HG03025 (cell line): ENCODE data around the gene CIAO3.
A peak's percentile ranks its signal among the peaks of the same experiment; 100 is the strongest.

ENCODE experiments used
- ATAC-seq: cut with Tn5 transposase; IDR thresholded peaks from one replicate; pipeline ENCODE4 v1.9.1; 2021; ENCODE audit warnings: mild to moderate bottlenecking, moderate library complexity; ENCODE audit not compliant: unreplicated experiment, low FRiP score

Gene CIAO3

DNA sequence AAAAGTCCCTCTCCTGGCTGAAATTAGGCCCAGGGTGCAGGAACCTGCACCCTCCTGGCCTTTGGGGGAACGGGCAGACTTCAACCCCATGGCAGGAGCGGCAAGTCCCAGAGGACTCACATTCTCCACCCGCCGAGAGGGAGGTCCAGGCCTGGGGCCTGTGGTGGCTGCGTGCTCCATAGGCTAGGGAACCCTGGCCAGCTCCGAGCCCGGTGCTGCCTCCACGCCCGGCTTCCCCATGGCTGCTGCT lies 14.7 kb downstream of the CIAO3 start:
- ATAC-seq: no peak

DNA sequence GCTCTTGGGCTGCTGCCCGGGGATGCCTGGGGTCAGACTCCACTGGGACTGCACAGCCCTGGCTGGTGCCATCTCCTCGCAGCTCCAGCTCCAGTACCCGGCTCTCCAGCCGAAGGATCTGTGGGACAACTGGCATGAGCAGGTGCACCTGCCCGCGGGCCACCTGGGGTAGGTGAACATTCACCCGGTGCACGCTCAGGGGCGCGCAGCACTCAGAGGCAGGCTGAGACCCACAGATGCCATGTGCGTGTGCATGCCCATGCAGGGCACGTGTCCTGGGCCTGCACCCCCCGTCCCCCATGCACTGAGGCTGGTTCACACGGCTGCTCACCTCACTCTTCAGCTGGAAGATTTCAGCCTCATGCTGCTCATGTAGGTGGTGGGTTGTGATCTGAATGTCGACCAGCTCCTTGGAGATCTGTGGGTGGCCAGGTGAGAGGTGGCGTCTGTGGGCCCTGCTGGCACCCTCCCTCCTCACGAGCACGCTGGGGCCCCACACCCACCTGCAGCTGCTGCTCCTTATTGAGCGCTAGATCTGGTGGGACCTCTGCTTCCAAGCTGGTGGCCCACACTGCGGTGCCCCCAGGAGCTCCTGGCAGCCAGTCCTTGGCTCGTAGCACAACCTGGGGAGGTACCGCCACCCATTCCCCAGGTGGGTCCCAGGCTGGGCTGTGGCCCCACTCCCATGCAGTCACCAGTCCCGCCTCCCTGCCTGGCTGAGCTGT lies 15.2 kb downstream of the CIAO3 start:
- no peak for ATAC-seq

DNA sequence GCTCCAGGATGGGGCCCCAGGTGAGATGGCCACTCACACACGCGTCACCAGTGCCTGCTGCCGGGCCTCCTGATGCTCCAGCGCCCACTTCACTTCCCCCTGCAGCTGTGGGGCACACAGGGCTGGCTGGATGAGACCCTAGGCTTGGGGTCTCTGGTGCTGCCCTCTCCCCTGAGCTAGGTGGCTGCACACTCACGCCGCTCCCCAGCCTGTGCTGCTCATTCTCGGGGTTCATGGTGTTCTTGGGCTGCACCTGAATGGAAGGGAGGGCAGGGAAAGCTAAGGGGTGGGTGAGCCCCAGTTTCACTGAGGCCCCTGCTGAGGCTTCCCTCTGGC lies 15.8 kb downstream of the CIAO3 start:
- no peak for ATAC-seq

DNA sequence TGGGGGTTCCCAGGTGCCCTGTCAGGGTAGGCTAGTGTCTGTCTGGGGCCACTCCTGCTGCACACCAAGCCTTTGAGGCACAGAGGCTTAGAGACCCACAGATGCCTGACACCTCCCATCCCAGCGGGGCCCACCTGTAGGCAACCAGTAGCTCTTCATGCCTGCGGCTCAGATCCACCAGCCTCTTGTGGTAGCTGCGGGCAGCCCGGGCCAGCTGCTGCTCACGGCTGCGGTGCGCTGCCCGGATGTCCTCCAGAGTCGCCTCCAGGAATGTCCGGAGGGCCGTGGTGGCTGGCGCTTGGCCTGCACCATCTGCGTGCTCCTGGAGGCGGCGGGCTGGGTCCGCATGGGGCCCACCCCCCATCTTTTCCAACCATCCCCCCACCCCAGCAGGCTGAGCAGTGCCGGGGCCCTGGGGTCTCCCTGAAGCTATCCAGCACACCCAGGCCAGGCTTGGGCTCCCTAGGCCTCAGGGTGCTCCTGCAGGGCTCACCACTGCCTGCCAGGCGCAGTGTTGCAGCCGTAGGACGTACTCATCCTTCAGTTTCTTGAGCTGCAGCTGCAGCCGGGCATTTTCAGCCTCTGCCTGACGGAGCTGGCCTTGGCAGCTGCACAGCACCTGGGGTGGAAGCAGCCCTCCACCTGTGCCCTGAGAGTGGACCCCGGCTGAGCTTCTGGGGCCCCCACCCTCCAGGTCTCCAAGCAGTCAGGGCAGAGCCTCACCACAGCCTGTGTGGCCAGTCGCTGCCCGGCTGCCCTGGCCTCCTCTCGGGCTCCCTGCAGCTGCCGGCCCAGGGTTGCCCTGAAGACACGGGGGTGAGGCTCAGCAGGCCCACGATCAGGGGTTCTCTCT lies 16.4 kb downstream of the CIAO3 start:
- ATAC-seq: no peak

DNA sequence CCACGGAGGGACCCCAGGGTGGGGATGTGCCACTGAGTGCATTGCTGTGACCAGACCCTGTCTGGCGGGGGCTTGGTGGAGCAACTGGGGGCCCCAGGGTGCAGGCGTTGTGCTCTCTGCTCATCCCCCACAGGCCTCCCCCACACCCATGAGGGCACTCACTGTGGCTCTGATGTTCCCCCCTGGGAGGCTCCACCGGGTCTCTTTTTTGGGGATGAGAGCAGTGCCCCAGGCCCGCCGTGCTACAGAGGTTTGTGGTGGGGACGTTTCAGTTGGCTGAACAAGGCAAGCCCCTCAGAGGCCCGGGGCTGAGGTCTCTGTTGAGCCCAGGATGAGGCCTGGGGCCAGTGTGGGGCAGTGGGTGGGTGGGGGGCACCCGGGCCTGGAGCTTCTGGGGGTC lies 17.1 kb downstream of the CIAO3 start:
- ATAC-seq: no peak

DNA sequence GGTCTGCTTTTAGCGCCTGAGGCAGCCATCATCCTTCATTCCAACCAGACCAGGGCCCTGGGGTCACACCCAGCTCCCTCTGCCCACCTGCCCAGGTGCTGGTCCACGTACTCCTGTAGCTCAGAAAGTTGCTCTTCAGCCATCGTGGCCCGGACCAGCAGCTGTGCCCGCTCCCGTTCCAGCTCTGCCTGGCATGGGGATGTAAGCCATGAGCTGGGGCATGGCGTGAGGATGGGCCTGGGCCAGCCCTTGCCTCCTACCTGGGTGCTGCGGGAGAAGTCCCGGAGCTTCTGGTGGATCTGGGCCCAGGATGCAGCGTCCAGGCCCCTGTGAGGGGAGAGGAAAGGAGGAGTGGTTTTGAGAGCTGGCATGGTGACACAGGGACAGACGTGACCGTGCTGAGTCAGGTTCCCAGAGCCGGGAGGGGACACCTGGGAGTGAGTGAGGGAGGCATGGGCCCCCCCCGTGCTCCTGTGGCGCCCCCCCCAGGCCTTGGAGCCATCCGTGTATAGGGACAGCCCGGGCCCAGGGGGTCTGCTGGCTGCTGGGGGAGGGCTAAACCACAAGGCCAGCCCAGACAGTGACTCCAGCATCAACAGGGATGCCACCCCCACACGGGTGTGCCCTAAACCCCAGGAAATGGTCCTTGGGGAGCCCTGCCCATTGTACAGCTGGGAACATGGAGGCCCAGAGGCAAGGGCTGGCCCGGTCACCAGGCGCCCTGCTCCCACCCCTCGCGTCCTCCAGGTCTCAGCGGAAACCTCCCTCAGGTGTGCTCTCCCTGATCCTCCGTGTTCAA lies 17.8 kb downstream of the CIAO3 start:
- no peak for ATAC-seq

DNA sequence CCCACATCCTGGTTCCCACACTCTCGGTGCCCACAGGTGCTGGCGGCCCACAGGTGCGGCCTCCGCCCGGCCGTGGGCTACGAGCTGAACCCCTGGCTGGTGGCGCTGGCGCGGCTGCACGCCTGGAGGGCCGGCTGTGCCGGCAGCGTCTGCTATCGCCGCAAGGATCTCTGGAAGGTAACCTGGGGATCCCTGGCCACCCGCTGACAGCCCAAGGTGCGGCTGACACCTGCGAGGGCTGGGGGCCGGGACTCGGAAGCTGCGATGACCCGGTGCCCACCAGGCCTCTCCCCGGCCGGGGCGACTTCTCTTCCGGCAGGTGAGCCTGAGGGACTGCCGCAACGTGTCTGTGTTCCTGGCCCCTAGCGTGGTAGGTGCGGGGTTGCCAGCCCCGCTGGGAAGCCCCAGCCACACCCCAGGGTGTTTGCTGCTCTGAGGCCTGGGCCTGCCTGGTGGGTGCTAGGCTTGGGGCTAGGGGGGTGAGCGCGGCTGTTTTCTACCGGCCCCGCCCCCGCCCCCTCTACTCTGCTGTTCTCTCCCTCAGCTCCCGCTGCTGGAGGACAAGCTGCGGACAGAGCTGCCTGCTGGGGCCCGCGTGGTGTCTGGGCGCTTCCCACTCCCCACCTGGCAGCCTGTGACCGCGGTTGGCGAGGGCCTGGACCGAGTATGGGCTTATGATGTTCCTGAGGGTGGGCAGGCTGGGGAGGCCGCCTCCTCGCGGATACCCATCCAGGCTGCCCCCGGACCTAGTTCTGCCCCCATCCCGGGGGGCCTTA lies 18.8 kb downstream of the CIAO3 start:
- no peak for ATAC-seq

DNA sequence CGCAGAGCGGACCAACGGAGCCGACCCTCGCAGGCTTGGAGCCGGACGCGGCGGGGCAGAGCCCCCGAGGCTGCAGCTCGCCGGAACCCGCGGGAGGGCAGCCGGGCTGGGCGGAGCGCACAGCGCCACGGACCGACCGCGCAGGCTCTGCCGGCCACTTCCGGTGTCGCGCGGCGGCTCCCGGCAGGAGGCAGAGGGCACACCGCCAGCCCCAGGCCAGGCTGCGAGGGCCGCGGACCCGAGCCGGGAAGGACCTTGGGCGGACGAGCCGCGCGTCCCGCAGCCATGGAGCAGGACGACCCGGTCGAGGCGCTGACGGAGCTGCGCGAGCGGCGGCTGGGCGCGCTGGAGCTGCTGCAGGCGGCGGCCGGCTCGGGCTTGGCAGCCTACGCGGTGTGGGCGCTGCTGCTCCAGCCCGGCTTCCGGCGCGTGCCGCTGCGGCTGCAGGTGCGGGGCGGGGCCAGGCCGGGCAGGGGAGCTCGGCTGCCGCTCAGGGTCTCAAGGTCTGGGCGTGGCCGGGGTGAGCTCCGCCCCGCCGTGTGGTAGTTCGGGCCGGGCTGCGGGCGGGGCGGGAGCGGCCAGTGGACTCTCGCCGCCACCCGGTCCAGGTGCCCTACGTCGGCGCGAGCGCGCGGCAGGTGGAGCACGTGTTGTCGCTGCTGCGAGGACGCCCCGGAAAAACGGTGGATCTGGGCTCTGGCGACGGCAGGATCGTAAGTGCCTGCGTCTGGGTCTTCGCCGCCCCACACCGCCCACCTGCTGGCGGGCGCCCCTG lies 19.6 kb downstream of the CIAO3 start, which contains the start of gene ANTKMT:
Gene ANTKMT, plus strand, starts transcription at position 157 of the 775 bp plus-strand sequence. Its CDS starts 129 bp downstream, at position 286.
- peak; percentile 62 for ATAC-seq

DNA sequence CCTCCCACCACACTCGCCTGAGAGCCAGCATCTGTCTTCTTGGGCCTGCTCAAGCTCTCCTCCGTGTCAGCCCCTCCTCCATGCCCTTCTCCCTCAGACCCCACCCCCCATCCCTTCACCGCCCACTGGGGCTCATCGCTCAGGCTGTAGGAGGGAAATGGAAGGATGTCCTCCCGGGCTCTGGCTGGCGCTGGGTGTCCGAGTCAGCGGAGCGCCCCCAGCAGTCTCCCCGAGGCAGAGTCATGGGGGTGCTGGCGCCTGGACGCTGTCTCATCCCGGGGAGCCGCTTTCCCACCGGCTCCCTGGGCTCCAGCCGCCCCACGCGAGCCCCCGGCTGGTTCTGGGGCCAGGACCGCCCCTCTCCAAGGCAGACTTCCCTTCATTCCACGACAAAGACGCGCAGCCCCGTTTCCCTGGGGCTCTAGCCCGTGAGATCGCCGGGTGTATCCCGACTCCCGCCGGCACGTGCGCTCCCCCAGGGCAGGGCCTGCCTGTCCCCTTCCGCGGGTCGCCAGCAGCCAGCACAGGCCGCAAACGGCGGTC lies 20.3 kb downstream of the CIAO3 start:
- ATAC-seq: no peak

DNA sequence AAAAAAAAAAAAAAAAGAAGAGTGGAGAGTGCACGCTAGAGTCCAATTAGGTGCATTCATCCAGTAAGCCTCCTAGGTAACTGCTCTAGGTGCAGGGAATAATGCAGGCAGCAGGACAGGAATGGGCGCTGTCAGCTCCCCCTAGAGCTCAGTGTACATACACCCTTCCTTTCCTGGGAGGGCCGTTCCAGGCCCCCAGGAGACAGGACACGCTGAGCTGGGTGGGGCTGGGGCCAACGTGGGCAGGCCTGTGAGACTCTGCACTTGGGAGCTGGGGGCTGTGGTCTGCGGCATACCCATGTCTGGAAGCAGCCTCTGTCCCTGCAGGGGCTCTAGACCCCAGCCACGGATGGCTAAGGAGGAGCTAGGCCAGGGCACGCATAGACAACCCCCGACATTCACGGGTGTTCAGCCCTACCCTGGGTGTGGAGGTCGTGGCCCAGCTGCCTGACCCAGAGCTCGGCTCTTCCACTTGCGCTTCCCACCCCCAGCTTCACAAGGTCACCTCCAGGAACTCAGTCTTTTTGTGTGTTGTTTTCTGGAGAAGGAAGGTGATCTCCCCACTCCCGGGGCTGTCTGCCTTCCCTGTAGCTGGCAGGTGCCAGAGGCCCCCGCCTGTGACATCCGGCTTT lies 20.9 kb downstream of the CIAO3 start:
- ATAC-seq: no peak

DNA sequence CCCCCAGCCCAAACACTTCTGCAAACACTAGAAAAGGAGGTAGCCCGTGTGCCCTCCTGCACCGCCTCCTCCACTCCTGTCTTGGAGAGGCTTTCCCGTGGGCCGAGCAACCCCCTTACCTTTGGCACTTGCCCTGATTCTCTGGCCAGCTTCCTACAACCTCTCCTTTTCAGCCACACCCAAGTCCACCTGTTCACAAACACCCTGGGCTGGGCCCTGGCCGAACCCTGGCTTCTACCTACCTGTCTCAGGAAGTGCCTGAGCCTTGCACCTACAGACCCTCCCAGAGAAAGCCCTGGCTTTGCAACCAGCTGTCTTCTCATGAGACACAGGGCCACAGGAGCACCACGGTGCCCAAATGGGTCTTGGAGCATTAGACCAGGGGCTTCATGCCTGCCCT lies 21.9 kb downstream of the CIAO3 start:
- no peak for ATAC-seq

DNA sequence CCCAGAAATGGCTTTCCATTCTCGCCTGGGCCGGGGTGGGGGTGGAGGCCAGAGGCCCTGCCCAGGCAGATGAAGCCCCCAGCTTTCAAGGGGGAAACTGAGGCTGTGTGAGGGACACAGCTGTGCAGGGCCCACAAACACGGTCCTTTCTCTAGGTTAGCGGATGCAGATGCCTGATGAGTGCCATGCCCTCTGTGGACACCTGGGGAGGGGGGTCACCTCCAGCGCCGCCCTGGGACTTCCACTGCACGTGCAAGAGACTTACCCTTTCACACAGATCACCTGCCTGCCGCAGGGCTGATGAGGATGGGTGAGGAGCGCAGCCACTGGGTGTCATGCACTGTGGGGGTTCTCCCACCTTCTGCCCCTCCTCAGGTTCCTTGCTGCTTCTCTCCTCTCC lies 22.4 kb downstream of the CIAO3 start:
- no peak for ATAC-seq

DNA sequence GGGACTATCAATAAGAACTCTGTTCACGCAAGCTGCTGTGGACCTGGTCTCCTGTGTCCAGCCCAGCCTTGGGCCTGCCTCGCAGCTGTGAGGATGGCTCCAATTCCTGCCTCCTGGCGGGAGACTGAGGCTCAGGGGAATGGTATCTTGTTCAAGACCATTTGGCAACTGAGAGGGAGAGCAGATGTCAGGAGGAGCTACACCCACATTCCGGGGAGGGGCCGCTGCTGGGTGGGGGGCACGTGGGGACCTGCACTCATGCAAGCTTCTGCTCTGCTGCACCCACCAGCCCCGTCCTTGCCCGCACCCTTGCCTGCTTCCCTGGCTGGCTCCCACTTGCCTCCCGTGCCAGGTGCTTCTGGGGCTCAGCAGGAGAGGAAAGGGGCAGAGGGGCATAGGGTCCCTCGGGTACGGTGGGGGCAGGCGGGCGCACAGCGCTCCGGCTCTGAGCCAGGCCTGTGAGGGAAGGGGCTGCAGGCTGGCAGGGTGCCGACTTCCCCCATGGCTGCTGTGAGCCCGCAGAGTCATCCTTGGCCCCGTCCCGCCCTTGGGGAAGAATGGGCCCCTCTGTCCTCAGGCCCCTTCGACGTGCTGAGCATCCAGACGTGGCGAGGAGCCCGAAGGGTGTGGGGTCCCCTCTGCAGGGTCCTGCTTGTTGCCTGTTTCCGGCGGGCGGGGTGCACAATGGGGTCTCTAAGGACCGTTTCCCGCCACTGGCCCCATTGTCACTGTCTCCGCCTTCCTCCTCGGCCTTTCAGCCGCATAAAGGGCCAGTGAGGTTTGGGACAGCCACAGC lies 23.1 kb downstream of the CIAO3 start:
- no peak for ATAC-seq

DNA sequence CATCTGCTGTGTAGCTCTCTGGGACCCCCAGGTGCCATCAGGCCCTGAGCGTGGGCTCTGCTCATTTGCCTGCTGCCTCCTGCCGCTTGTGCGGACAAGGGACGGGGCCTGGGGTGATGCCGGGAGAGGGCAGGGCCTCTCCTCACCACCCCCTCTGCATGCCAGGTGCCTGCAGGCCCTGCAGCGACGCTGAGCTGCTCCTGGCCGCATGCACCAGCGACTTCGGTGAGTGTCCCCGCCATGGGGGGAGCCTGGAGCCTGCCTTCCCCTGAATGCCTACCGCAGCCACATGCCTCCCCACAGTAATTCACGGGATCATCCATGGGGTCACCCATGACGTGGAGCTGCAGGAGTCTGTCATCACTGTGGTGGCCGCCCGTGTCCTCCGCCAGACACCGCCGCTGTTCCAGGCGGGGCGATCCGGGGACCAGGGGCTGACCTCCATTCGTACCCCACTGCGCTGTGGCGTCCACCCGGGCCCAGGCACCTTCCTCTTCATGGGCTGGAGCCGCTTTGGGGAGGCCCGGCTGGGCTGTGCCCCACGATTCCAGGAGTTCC lies 23.9 kb downstream of the CIAO3 start:
- ATAC-seq: no peak

DNA sequence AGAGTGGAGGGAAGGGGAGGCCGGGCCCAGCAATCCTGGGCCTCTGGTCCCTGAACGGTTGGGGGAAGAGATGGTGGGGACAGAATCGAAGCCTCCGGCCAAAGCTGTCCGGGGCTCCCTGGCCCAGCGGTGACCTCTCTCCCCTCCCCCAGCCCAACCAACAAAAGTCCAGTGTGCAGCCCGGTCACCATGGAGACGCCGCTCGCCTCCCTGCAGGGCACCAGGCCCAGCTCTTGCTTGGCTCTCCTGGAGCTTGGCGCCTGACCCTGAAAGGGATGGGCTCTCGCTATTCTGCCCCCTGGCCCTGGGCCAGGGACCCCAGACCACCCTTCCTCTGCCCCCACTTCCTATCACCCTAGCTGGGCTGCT lies 24.6 kb downstream of the CIAO3 start:
- no peak for ATAC-seq

DNA sequence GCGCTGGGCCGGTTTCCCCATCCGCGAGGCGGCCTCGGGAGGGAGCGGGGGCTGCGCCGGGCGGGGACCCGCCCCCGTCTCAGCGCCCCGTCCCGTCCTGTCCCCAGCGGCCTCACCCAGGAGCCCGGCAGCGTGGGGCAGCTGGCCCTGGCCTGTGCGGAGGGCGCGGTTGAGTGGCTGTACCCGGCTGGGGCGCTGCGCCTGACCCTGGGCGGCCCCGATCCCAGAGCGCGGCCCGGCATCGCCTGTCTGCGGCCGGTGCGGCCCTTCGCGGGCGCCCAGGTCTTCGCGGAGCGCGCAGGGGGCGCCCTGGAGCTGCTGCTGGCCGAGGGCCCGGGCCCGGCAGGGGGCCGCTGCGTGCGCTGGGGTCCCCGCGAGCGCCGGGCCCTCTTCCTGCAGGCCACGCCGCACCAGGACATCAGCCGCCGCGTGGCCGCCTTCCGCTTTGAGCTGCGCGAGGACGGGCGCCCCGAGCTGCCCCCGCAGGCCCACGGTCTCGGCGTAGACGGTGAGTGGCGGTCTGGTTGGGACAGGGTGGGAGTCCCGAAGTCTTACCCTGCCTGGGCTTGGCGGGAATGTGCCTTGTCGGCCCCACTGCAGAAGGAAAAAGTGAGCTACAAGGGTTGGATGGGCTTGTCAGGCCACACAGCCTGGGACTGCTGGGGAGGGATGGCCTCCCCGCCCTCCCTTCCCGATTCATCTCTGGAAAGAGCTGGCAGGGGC lies 25.2 kb downstream of the CIAO3 start:
- no peak for ATAC-seq
